HepG2 (cell line): ENCODE data around the gene DUT. TPM values are rescaled to one million over a fixed set of nuclear protein-coding genes. Genes with fewer than 3 reads are reported as not detected.
A peak's percentile ranks its signal among the peaks of the same experiment; 100 is the strongest.

Source experiments
- ASH2L ChIP-seq: fragments of 300-600, 200-600 bp; sonication (generic); IDR thresholded peaks from 2 replicates; pipeline ENCODE4 v1.7.0; 2017; ENCODE audit warnings: low read depth, mild to moderate bottlenecking, moderate library complexity, mixed read lengths, low read length; ENCODE audit not compliant: insufficient read length
- BHLHE40 ChIP-seq: IDR thresholded peaks from 2 replicates; pipeline ENCODE4 v1.6.1; 2011; ENCODE audit warnings: low read length, improper control_type of control experiment
- EED ChIP-seq: sonication (generic); formaldehyde crosslinking; IDR thresholded peaks from 2 replicates; pipeline ENCODE4 v1.5.0; 2020; ENCODE audit warnings: mild to moderate bottlenecking, missing genetic modification reagents
- ELF1 ChIP-seq: sonication (generic); formaldehyde crosslinking; IDR thresholded peaks from 2 replicates; pipeline ENCODE4 v1.4.0; 2020; ENCODE audit warnings: missing genetic modification reagents
- ETV6 ChIP-seq: sonication (generic); formaldehyde crosslinking; conservative IDR thresholded peaks from 2 replicates; pipeline ENCODE4 v1.4.0; 2020; ENCODE audit warnings: missing genetic modification reagents
- GLMP ChIP-seq: sonication (generic); formaldehyde crosslinking; IDR thresholded peaks from 2 replicates; pipeline ENCODE4 v1.9.0; 2021; ENCODE audit warnings: missing genetic modification reagents, mild to moderate bottlenecking, borderline replicate concordance
- MXD3 ChIP-seq: IDR thresholded peaks from 2 replicates; pipeline ENCODE4 v1.6.1; 2016; ENCODE audit warnings: mild to moderate bottlenecking, missing biosample characterization, missing genetic modification reagents
- PCBP1 ChIP-seq: fragments of 200-400 bp; formaldehyde crosslinking; IDR thresholded peaks from 2 replicates; pipeline ENCODE4 v1.6.1; 2017; ENCODE audit warnings: mild to moderate bottlenecking, low read depth, low read length, borderline replicate concordance
- RBAK ChIP-seq: sonication (generic); formaldehyde crosslinking; IDR thresholded peaks from 2 replicates; pipeline ENCODE4 v1.5.1; 2020; ENCODE audit warnings: mild to moderate bottlenecking, missing genetic modification reagents
- ZBTB40 ChIP-seq, 2 experiments: fragments of 450-650 bp in 1 of 2; sonication (generic) in 1 of 2; formaldehyde crosslinking in 1 of 2; IDR thresholded peaks; 2 replicates each; pipeline versions ENCODE4 v1.6.1 to v1.8.0; 2016 to 2022; ENCODE audit warnings: antibody characterized with exemption in 1 of 2, mild to moderate bottlenecking in 1 of 2, missing genetic modification reagents in 1 of 2
- ZNF331 ChIP-seq: sonication (generic); formaldehyde crosslinking; IDR thresholded peaks from 2 replicates; pipeline ENCODE4 v1.4.0; 2020; ENCODE audit warnings: missing genetic modification reagents
- ZNF567 ChIP-seq: sonication (generic); formaldehyde crosslinking; IDR thresholded peaks from 2 replicates; pipeline ENCODE4 v1.8.1; 2023; ENCODE audit warnings: mild to moderate bottlenecking, missing genetic modification reagents, borderline replicate concordance
- ZSCAN22 ChIP-seq: sonication (generic); formaldehyde crosslinking; IDR thresholded peaks from 2 replicates; pipeline ENCODE4 v1.4.0; 2020; ENCODE audit warnings: mild to moderate bottlenecking, missing genetic modification reagents
- polyA plus RNA-seq, 8 experiments: library from polyadenylated mRNA; depleted of rRNA in 3 of 8; stranded (reverse) in 7 of 8; unstranded in 1 of 8; fragments of >200 nt; fragmentation: Illumina TruSeq in 4 of 8; extraction: Trizol in 4 of 8; gene quantifications; 2 replicates each; pipeline versions ENCODE4 v1.2.1 to v1.2.3, GENCODE V29; 2011 to 2016; ENCODE audit warnings: low read depth in 4 of 8, missing spikeins in 1 of 8, mixed read lengths in 1 of 8; ENCODE audit not compliant: insufficient read depth in 1 of 8
- total RNA-seq, 5 experiments: library from RNA; depleted of rRNA; stranded (reverse); fragments of >200 nt; fragmentation: Illumina TruSeq; extraction: Trizol; gene quantifications; 2 replicates each; pipeline ENCODE4 v1.2.3, GENCODE V29; 2016; ENCODE audit warnings: low read depth in 1 of 5

DUT gene
- total and polyA plus RNA-seq, 2 of the 13 experiments (the other 11 are each of a cell fraction or from before 2014, with no cell fraction given), result 36.7 to 131 TPM

- no peak for TF ChIP-seq ZBTB40 (IDR thresholded peaks at IDR 0.05)
- TF ChIP-seq ZBTB40 (CRISPR knock-in tag; IDR thresholded peaks at IDR 0.05), result peak; percentile 46; the same call in 1 of the 2 replicates
- TF ChIP-seq MXD3 (CRISPR knock-in tag), result peak; percentile 86
- no peak for TF ChIP-seq ZNF331 (CRISPR knock-in tag)
- TF ChIP-seq PCBP1, result no peak
- TF ChIP-seq GLMP, result no peak
- TF ChIP-seq ELF1, result peak; percentile 59; the same call in 1 of the 2 replicates
- TF ChIP-seq EED (CRISPR knock-in tag), result 0 out of 2 replicates have a peak, but pooled peaks have one; percentile 22
- no peak for TF ChIP-seq RBAK (CRISPR knock-in tag)
- peak; percentile 90 for TF ChIP-seq ASH2L
- no peak for TF ChIP-seq ZSCAN22 (CRISPR knock-in tag)
- TF ChIP-seq BHLHE40, result no peak; the same call in 1 of the 2 replicates
- TF ChIP-seq ZNF567 (CRISPR knock-in tag), result peak; percentile 88; the same call in 1 of the 2 replicates
- no peak; the same call in 1 of the 2 replicates for TF ChIP-seq ETV6 (CRISPR knock-in tag)
Observed at GRCh38 chr15:48330855-48331795, at the start of gene DUT (continued).
